ENCODE measurements around the gene SH3BGRL2.

- TF ChIP-seq CREB1 (IDR thresholded peaks at IDR 0.05) (no peak), BRCA1 (IDR thresholded peaks at IDR 0.05; ENCODE audit: low read depth, low read length) (no peak), EP300 (IDR thresholded peaks at IDR 0.05; ENCODE audit: borderline replicate concordance in 1 of 2, low read depth in 2 of 2, low read length in 2 of 2) (no peak), POU5F1 (IDR thresholded peaks at IDR 0.05; ENCODE audit: low read depth, low read length) (no peak), SP1 (IDR thresholded peaks at IDR 0.05; ENCODE audit: low read depth, low read length) (no peak), CTCF (IDR thresholded peaks at IDR 0.05; ENCODE audit: control extremely low read depth in 1 of 3, insufficient read depth in 1 of 3, low read depth in 1 of 3, low read length in 3 of 3) (no peak), GABPA (IDR thresholded peaks at IDR 0.05; ENCODE audit: borderline replicate concordance, insufficient read depth, low read length) (no peak), KDM1A (IDR thresholded peaks at IDR 0.05; ENCODE audit: borderline replicate concordance, low read length) (no peak)
Measured at GRCh38 chr6:79750806-79751205, 119.7 kb downstream of the SH3BGRL2 start.

All from H1 (cell line).